ENCODE data around the gene DCP1B. TPM values are rescaled to one million over a fixed set of nuclear protein-coding genes. Genes with fewer than 3 reads are reported as not detected.

Gene DCP1B
- total RNA-seq: 5.4 and 7.0 TPM in 2 replicates

GRCh38 chr12:2004113-2004929 is at the start of gene DCP1B:
Gene DCP1B, minus strand, starts transcription at chr12:2004457. Its CDS starts 26 bp downstream, at chr12:2004431.
- DNase-seq: peak; percentile 98

- no peak for DNase-seq
Measured at GRCh38 chr12:2053691-2054090, 49.4 kb upstream of the DCP1B start.

DNA sequence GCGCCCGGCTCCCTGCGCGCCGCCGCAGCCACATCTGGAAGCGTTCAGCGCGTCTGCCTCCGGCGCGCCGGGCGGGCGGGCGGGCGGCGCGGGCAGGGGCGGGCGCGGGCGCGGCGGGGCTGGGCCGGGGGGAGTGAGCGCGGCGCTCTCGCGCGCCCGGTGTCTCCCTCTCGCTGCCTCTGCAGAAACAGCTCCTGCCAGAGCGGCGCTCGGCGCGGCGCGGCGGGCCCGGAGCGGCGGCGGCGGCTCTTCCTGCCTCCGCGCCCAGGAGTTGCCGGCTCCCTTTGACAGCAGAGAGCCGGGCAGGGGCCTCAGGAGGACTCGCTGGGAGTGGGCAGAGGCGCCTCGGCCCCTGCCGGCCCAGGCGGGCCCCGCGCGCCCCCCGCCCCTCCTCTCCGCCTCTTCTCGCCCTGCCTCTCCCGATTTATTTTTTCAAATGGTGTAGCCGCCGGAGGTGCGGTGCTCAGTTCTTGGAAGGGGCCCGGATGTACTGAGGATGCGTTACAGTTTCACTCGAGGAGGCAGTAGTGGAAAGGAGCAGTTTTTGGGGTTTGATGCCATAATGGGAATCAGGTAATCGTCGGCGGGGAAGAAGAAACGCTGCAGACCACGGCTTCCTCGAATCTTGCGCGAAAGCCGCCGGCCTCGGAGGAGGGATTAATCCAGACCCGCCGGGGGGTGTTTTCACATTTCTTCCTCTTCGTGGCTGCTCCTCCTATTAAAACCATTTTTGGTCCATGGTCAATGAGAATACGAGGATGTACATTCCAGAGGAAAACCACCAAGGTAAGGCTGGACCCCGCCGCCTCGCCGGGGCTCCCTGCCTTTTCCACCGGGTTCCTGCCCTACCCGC is 48.8 kb upstream of the DCP1B start, which contains the start of gene CACNA1C:
Gene CACNA1C (plus strand): TSS at position 162 of the 853 bp plus-strand sequence. CDS start 576 bp downstream, at position 738.
- DNase-seq: peak; percentile 50

GRCh38 chr12:2051700-2052621 is 47.7 kb upstream of the DCP1B start:
- no peak for DNase-seq

GRCh38 chr12:2049604-2050540 is 45.6 kb upstream of the DCP1B start:
- no peak for DNase-seq

DNA sequence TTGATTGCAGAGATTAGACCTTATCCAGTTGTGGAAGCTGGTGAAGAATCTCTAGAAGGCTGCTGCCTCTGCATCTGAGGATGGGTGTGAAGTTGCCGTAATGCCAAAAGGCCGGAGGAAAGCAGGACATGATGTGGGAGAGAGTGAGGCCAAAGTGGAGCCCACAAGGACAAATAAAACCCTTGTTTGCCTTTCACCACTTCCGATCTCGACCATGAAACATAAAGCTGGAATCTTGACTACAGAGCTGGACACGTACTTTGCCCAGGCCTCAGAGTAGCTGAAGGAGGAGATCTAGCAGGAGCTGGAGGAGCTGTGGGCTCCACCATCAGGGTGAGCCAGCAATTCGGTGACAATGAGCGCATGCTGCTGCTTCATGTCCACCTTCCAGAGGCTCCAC is 43.5 kb upstream of the DCP1B start:
- DNase-seq: no peak

- no peak for DNase-seq
Measured at GRCh38 chr12:2046957-2047356, 42.7 kb upstream of the DCP1B start.

DNA sequence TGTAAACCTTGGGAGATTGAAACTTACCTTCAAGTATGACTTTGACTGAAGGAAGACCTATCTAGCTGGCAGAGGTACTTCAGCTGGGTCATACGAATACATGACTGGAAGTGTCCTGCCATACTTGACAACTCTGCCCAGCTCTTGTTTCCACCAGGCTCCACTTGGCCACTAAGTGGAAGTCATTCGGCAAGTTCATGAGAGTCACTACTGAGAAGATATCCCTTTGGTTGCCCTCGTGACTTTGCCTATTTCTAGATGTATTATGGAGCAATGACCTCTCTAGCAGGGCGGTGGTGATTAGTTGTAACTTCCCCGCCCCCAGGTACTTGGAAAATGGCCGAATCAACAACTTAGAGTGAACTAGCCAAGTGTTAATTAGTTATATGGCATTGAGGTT is 39.9 kb upstream of the DCP1B start:
- no peak for DNase-seq

GRCh38 chr12:2043054-2043453 is 38.8 kb upstream of the DCP1B start:
- no peak for DNase-seq

- no peak for DNase-seq
Measured at GRCh38 chr12:2039034-2039433, 34.8 kb upstream of the DCP1B start.

DNA sequence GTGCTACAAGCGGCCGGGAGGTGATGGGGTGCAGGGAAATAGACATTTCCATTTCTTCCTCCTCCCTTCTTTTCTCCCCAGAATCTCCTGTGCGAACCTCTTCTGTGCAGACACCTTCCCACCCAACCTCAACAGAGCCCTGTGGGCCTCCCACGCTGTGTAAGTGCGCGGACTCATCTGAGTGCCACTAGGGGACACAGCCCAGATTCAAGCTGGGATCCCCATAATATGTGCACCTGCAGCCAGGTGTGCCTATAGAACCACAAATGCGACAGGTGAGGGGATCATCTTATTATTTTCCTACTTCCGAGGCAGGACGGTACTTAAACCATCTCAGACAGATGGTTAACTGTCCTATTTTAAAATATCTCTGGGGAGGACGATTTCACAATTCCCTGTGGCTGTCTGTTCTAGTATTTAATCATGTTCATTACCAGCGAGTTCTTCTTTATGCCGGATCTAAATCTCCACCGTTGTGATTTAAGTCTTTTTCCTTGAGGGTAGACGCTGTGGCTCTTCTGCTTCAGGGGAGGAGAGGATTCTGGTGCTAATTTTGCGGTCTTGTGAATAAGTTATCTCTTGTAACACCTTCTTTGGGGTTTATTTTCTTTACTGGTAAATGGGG is 31.3 kb upstream of the DCP1B start:
- no peak for DNase-seq

GRCh38 chr12:2034633-2035430 is 30.6 kb upstream of the DCP1B start:
- DNase-seq: peak; percentile 88

DNA sequence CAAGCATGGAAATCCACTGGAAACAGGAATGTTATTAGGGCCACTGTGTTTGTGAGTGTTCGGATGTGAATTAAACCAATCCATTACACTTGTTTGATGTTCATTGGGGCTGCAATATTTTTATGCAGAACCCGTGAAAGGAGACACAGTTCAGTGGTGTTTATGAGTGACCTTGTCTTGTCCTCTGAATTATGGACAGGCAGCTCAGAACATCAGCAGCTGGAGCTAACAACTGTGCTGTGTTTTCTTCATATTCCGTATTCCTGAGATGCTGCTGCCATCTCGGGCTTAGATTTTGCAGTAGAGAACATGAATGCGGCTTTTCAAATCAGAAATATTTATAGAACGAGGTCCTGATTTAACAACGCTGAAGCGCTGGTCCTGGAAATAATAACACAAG is 28.2 kb upstream of the DCP1B start:
- no peak for DNase-seq

DNA sequence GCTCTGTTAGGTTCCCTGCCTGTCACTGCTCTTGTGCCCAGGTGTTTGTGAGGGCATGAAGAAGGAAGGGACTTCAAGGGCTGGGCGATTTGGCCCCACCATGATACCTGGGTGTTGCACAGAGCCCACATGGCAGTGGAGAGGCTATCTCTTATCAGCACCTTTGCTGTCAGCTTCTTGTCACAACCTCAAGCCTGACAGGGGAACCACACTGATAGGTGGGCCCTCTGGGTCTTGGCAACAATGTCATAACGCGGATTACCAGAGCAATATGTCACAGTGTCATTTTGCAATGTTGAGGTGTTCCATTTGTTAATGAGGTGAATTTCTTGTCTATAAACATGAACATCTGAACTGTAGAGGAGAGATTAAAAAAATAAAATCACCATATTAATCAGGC is 25.6 kb upstream of the DCP1B start:
- no peak for DNase-seq

DNA sequence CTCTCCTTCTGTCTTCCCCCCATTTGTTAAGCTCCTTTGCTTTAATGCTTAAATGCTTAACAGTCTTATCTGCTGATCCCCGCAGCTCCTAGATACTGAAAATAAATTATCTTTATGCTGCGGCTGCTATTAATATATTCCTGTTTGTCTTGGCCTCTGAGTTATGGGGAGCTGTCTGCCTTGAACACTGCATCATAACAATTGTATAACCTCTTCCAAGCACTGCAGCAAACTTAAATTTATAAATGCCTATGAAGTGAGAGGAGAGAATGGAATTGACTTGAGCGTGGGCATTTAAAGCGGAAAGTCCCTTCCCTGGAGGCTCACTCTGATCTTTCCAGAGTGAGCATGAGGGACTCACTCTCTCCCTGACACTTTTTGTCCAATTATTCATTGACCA is 23.1 kb upstream of the DCP1B start:
- no peak for DNase-seq

GRCh38 chr12:2023365-2023764 is 19.1 kb upstream of the DCP1B start:
- no peak for DNase-seq

GRCh38 chr12:2020511-2020910 is 16.3 kb upstream of the DCP1B start:
- DNase-seq: no peak

GRCh38 chr12:2019126-2019525 is 14.9 kb upstream of the DCP1B start:
- no peak for DNase-seq

- DNase-seq: no peak
Measured at GRCh38 chr12:2018391-2018790, 14.1 kb upstream of the DCP1B start.
